ENCODE data around the gene AGAP5. TPM values are rescaled to one million over a fixed set of nuclear protein-coding genes. Genes with fewer than 3 reads are reported as not detected.

Gene AGAP5
- total and polyA plus RNA-seq, 2 of the 13 experiments (the other 11 are each of a cell fraction or from before 2014, with no cell fraction given), result 5.3 to 7.9 TPM

DNA sequence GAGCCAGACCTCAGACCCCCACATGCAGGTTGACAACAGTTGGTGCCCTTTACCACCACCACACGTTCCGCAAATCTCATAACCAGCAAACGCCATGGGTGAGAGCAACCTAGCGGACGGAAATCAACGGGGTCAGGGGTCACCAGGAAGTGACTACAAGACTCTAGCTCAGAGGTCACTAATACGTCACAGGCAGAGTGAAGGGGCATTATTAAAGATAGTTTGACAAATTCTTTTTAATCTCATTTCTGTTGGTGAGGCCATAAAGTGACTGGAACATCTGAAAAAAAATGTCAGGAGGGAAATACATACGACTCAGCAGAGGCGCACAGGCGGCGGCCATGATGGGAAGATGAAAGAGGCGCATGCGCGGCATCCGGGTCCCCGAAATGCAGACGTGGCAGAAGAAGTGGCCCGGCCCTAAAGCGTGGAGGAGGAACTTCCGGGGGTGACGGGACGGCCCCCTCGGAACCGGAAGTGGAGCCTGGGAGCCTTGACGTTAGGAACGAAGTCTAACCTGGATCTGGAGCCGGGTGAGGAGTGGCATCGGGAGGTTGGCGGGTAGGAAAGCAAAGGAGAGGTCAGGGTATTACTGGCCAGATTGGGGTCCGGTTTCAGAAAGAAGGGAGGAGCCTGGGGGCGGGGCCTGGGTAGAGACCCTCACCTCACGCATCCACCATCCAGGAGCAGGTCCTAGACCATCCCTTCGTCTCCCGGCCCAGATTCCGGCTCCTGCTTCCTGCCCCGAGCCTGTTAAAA, 46.2 kb upstream of the AGAP5 start, which contains the start of gene SEC24C (continued):
- no peak for TF ChIP-seq MLXIP (CRISPR knock-in tag; IDR thresholded peaks at IDR 0.05; ENCODE audit: borderline replicate concordance)
- TF ChIP-seq, protein P1, sequence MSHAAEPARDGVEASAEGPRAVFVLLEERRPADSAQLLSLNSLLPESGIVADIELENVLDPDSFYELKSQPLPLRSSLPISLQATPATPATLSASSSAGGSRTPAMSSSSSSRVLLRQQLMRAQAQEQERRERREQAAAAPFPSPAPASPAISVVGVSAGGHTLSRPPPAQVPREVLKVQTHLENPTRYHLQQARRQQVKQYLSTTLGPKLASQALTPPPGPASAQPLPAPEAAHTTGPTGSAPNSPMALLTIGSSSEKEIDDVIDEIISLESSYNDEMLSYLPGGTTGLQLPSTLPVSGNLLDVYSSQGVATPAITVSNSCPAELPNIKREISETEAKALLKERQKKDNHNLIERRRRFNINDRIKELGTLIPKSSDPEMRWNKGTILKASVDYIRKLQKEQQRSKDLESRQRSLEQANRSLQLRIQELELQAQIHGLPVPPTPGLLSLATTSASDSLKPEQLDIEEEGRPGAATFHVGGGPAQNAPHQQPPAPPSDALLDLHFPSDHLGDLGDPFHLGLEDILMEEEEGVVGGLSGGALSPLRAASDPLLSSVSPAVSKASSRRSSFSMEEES (CRISPR knock-in tag; IDR thresholded peaks at IDR 0.05), result peak; percentile 62; the same call in 1 of the 2 replicates
- no peak for TF ChIP-seq ZNF253 (CRISPR knock-in tag; IDR thresholded peaks at IDR 0.05; ENCODE audit: borderline replicate concordance)
- TF ChIP-seq SRSF9 (IDR thresholded peaks at IDR 0.05; ENCODE audit: borderline replicate concordance, insufficient read depth, low read depth, low read length, poor library complexity, severe bottlenecking), result no peak
- TF ChIP-seq ZFP82 (CRISPR knock-in tag; IDR thresholded peaks at IDR 0.05; ENCODE audit: borderline replicate concordance), result peak; percentile 59; the same call in 1 of the 2 replicates
- TF ChIP-seq, protein P2, sequence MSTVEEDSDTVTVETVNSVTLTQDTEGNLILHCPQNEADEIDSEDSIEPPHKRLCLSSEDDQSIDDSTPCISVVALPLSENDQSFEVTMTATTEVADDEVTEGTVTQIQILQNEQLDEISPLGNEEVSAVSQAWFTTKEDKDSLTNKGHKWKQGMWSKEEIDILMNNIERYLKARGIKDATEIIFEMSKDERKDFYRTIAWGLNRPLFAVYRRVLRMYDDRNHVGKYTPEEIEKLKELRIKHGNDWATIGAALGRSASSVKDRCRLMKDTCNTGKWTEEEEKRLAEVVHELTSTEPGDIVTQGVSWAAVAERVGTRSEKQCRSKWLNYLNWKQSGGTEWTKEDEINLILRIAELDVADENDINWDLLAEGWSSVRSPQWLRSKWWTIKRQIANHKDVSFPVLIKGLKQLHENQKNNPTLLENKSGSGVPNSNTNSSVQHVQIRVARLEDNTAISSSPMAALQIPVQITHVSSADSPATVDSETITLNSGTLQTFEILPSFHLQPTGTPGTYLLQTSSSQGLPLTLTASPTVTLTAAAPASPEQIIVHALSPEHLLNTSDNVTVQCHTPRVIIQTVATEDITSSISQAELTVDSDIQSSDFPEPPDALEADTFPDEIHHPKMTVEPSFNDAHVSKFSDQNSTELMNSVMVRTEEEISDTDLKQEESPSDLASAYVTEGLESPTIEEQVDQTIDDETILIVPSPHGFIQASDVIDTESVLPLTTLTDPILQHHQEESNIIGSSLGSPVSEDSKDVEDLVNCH (CRISPR knock-in tag; IDR thresholded peaks at IDR 0.05), result peak; percentile 100
- TF ChIP-seq, protein P3, sequence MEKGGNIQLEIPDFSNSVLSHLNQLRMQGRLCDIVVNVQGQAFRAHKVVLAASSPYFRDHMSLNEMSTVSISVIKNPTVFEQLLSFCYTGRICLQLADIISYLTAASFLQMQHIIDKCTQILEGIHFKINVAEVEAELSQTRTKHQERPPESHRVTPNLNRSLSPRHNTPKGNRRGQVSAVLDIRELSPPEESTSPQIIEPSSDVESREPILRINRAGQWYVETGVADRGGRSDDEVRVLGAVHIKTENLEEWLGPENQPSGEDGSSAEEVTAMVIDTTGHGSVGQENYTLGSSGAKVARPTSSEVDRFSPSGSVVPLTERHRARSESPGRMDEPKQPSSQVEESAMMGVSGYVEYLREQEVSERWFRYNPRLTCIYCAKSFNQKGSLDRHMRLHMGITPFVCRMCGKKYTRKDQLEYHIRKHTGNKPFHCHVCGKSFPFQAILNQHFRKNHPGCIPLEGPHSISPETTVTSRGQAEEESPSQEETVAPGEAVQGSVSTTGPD (CRISPR knock-in tag; IDR thresholded peaks at IDR 0.05), result no peak
- no peak for TF ChIP-seq KLF13 (CRISPR knock-in tag; IDR thresholded peaks at IDR 0.05)
- TF ChIP-seq FOXO4 (CRISPR knock-in tag; conservative IDR thresholded peaks at IDR 0.05), result no peak
- TF ChIP-seq, protein P4, sequence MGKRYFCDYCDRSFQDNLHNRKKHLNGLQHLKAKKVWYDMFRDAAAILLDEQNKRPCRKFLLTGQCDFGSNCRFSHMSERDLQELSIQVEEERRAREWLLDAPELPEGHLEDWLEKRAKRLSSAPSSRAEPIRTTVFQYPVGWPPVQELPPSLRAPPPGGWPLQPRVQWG (CRISPR knock-in tag; IDR thresholded peaks at IDR 0.05; ENCODE audit: borderline replicate concordance, low read depth), result no peak
- TF ChIP-seq NFYC (CRISPR knock-in tag; IDR thresholded peaks at IDR 0.05), result peak; percentile 68

Measured in HepG2 (cell line).